Stimulated activated CD8-positive, alpha-beta memory T cell treated with anti-CD3 and anti-CD28 coated beads, Interleukin-4, amount 100 ng/mL, for 48 hours (primary cell): ENCODE data around the gene NHLRC1.

Experiments
- DNase-seq: peaks from one replicate; pipeline ENCODE4 v3.0.0-alpha.2; 2020

NHLRC1 gene

DNA sequence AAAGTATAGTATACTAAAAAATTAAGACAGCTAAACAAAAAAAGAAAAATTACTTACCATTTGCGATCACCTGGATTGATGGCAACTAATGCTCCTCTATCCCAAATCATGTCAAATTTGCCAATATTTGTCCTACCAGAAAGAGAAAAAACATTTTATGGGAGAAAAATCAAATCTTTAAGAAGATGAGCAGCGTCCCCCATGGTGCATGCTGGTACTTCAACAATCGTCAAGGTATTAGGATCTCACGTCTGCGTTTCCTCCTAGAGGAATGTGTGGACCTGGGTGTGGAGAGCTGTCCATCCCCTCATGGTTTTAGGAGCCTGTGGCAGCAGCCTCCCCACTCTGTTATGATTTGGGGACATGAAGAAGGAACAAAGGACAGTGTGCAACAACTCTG lies 16.4 kb upstream of the NHLRC1 start:
- DNase-seq, result no peak

DNA sequence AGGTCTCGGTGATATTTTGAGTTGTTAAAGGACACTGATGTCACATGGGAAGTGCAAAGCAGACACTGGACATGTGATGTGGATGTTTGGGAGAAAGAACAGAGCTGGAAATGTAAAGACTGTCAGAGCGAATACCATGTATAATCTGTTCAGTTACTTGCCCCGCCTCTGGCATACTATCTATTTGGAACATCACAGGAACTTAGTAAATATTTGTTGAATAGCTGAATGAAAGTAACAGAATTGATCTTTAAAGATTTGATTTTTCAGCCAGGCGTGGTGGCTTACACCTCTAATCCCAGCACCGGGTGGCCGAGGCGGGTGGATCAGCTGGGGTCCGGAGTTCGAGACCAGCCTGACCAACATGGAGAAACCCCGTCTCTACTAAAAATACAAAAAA lies 13.8 kb upstream of the NHLRC1 start:
- no peak for DNase-seq

DNA sequence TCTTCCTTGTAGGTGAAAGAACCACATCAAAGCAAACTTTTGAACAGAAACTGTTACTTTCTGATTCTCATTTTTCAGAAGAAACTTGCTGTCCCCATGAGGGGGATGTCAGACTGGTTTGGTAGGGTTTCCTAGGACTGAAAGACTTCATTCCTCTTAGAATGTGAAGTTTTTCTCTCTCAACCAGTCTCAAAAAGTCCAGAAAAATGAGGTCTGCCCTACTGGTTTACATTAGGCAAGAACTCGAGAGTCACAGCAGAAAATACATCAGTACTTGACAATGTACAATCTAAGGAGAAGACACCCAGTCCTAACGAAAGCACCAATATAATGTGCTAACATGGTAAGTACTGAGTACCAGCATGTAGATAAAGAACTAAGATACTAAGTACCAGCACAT lies 12.7 kb upstream of the NHLRC1 start:
- DNase-seq, result no peak

- DNase-seq, result no peak
These were observed 9.9 kb upstream of the NHLRC1 start for GRCh38 chr6:18132346-18132745.

GRCh38 chr6:18126121-18126520 lies 3.6 kb upstream of the NHLRC1 start:
- no peak for DNase-seq

DNA sequence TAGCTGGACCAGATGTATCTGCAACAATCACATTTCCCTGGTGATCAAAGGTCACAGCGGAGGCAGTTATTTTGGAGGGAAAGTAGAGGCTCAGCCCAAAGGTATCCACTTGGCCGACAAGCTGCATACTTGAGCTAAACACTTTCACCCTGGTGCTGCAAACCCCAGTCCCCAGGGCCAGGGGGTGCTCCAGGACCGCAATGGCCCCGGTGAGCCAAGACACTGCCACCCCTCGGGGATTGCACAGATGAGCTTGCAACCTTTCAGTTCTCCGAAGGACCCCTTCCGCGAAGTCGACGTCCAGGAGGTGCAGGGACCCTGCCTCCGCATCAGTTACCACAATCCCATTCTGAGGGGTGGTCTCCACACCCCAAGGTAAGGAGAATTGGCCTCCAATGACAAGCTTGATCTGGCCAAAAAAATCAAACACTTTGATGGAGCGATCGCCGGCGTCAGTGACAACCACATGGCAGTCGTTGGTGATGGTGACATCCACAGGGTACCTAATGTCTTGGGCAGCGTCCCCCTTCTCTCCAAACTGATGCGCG lies 823 bp downstream of the NHLRC1 start:
- no peak for DNase-seq

GRCh38 chr6:18119236-18119635 lies 3.2 kb downstream of the NHLRC1 start:
- DNase-seq, result no peak

GRCh38 chr6:18118330-18118729 lies 4.1 kb downstream of the NHLRC1 start:
- DNase-seq, result no peak

DNA sequence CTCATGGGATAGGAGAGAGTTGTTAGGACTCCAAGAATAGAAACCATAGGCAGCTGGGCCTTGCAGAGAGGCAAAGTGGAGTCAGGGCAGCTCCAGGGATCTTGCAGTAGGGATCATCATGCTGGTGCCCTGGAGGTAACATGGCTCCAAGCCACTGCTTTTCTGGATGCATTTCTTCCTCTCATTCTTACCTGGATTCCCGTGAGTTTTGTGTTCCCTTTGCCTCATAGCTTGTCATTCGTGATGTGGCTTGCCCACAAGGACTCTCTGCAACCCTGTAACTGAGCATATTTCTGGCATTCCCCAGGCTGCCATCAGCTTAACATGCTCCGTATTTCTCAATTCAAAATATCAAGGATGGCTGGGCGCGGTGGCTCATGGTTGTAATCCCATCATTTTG lies 5.3 kb downstream of the NHLRC1 start:
- DNase-seq, result no peak

GRCh38 chr6:18115356-18115755 lies 7.1 kb downstream of the NHLRC1 start:
- no peak for DNase-seq

DNA sequence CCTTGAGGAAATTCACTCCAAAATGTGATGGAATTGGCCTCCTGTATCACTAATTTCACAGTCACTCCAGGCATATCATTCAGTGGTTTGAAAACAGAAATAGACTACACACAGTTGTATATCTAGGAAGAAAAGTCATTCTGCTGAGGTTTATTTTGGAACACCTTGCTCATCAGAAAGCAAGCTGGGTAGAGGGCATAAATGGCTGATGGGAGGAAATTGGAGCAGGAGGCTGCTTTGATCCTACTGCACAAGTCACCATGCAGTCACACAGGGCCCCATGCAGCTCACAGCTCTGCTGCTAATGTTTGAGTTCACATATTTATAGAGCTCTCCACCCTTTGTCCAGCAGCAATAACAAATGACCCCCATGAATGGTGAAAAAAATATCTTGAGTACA lies 12.3 kb downstream of the NHLRC1 start:
- DNase-seq, result no peak

GRCh38 chr6:18107061-18107460 lies 15.4 kb downstream of the NHLRC1 start:
- DNase-seq, result no peak

DNA sequence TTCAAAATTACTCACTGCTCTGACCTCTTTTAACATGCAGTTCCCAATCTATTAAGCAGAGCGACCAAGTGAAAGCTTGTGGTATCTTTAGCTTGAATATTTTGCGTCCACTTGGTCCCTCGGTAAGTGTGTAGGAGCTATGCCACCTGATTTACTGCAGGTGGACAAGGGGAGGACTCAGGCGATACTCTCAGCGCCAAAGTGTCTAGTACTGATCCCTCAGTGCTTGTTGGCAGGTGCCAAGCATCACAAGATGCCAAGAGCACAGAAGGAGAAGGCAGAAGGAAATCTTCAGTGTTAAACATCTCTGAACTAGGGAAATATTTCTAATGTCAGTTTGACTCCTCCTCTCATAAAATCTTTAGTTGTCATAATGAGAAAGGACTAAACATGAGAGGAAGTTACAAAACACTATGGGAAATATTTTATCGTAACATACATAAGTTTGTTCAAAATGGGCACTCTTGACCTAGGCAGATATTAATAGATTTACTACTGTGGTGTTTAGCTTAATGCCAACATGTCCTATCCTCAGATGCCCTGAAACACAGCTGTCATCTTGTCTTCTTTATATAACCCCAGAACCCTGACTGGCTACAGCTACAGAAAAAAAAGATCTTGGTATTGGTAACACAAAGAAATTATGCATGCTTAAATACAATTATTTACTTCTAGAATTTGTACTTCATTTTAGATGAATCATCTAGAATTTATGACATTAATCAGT lies 19.5 kb downstream of the NHLRC1 start:
- no peak for DNase-seq

GRCh38 chr6:18101873-18102272 lies 20.6 kb downstream of the NHLRC1 start:
- no peak for DNase-seq

- DNase-seq, result no peak
These were observed 21.2 kb downstream of the NHLRC1 start for GRCh38 chr6:18101271-18101670.

GRCh38 chr6:18100296-18100695 lies 22.2 kb downstream of the NHLRC1 start:
- DNase-seq, result no peak

- DNase-seq, result no peak
These were observed 23.0 kb downstream of the NHLRC1 start for GRCh38 chr6:18099511-18099910.

DNA sequence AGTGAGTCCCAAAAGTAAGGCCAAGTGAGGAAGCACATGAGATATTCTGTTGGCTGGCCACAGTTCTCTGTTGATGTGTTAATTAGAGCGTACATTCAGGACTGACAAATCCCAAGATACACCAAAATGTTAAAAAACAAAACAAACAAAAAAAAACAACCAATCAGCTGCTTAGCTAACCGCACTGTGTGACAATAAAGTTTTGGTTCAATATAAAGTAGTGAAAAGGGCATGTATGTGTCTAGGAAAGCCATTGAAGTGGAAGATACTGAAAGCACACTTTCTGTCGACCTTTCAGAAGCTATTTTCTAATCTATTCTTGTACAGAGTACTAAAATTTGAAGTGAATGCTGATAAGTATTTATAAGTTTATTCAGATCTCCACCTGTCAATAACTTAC lies 26.1 kb downstream of the NHLRC1 start:
- DNase-seq, result no peak

DNA sequence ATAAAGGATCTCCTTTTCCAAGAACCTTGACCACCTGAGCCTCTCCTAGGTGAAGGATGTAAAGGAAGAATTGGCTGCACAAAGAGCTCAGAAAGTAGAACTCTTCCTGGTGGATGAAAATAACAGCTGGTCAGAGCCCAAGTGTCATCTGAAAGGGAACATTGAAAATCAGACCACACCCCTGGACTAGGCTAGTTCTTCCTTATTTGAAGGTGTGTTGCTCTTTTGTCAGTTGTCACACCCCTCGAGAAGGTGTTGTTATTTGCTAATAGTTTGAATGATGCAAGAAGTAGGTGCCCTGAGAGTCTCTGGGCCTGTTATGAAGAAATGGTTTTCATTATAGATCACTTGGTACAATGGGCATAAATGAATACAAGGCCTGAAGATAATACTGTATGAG lies 31.1 kb downstream of the NHLRC1 start:
- no peak for DNase-seq

GRCh38 chr6:18090349-18090786 lies 32.1 kb downstream of the NHLRC1 start:
- DNase-seq, result no peak

DNA sequence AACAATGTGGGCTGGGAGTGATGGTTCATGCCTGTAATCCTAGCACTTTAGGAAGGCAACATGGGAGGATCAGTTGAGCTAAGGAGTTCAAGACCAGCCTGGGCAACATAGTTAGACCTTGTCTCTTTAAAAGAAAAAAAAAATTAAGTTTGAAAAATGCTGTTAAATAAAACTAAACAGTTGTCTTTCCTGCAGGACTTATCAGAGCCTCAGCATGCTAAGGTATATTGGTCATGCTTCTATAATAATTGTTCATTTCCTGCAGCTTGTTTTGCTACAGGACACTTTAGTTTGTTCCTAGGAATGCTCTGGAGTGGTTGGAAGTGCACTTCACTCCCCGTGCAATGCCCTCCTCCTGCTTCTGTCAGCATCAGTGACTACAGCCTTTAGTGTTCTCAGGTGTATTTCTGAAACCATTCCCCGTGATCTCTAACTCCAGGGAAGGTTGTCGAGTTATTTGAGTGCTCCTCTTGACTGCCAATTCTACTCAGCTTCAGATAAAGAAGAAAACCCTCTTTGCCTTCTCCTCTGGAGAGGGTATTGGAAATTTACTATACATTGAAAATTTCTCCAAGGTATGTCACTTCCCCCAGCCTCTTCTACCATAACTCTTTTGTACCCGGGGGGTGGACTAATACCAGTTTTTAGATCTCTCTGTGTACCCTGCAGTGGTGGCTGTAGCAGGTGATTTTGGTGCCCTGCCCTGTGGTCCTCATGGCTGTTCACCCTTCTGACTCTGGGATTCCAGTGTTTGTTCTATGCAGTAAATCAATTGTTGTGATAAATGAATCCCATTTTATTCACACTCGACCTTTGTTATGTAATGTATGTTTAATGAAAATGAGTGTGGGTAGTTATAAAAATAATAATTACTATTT lies 33.8 kb downstream of the NHLRC1 start:
- DNase-seq, result no peak

DNA sequence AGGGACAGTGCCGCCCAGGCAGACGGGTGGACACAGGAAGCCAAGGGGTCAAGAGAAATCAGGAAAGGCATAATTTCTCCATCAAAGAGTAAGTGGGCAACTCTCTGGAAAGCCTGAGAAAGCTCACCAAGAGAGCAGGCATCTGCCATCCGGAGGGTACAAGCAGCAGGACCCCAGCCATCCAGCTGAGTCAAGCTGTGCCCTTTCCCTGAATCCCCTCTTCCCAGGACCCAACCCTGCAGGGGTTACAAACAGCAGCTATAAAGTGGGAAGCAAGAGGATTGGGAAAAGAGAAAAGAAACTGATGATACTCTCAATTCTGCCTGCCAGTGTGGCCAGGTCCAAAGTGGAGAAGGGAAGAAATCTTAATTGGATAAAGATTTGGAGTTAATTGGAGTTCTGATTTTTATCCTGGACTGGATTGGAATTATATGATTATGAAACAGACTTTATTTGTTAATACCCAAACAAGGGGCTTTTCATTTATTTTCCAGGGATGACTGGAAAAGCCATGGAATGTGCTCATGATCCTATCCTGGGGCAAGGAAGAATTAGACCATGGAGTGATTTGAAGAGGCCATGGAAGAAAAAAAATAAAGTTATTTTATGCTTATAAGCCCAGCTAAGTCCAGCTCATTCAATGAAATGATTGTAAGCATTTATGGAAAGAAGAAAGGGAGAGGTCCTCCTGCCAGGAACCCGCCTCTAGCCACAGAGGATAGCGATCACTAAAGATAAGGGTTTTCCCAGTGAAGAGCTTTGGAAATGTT lies 34.9 kb downstream of the NHLRC1 start:
- no peak for DNase-seq

DNA sequence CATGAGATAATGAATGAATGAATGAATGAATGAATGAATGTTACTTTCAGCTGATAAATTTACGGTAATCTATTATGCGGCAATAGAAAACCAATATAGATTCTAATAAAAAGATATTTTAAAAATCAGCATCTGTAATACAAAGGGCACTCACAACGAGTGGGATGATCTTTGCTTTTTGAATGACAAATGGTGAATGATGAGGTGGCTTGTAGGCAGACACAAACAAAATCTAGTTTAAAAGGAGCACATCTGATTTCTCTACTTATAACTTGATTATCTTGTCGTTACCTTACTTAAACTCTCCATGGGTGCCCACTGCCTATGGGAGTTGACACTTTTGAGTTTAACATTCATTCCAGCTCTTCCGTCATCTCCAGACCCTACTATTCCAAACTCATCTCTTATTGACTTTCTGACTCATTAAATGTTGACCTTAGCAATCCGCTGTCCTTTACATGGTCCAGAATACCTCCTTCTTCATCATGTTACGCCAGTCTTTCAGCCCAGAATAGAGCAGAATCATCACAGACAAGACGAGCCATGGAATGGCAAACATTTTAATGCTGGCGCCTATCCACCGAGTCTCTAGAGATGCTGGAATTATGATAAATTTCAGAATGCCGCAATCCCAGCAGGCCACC lies 41.3 kb downstream of the NHLRC1 start:
- no peak for DNase-seq
